ENCODE results near the gene FKRP.
A peak's percentile ranks its signal among the peaks of the same experiment; 100 is the strongest.

Gene FKRP

DNA sequence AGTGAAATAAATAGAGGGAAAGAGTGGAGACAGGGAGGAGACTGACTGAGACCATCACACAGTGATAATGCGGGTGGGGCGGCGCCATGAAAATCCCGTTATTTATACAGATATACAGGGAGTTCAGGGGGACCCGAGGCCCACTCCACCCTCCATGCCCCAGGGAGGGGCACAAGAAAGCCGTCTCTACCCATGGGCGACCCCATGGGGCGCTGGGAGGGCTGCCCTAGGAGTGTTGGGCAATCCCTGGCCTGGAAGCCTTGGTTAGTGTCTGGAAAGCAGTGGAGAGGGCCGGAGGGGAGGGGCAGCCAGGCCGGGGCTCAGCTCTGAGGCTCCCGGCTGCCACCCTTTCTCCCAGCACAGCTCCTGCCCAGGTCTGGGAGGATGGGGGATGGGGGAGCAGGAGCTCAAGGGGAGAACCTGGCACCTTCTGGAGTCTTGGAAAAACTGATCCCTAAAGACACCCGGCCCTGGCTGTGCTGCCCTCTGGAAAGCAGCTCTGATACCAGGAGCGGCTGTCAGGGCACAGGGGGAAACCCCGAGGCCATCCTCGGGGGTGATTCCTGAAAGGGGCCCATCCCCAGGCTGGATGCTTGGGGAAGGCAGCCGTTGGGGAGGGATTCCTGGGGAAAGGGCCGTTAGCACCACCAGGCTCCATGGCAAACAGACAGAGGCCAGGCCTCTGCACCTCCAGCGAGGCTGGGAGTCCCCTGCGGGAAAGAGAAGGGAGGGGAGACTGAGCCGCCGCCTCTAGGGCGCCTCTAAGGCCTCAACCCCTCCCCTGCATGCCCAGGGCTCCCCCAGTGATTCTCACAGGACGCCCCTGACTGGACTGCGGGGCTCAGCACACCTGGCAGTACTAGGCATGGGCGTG lies 26.0 kb upstream of the FKRP start:
- DNase-seq = no peak

DNA sequence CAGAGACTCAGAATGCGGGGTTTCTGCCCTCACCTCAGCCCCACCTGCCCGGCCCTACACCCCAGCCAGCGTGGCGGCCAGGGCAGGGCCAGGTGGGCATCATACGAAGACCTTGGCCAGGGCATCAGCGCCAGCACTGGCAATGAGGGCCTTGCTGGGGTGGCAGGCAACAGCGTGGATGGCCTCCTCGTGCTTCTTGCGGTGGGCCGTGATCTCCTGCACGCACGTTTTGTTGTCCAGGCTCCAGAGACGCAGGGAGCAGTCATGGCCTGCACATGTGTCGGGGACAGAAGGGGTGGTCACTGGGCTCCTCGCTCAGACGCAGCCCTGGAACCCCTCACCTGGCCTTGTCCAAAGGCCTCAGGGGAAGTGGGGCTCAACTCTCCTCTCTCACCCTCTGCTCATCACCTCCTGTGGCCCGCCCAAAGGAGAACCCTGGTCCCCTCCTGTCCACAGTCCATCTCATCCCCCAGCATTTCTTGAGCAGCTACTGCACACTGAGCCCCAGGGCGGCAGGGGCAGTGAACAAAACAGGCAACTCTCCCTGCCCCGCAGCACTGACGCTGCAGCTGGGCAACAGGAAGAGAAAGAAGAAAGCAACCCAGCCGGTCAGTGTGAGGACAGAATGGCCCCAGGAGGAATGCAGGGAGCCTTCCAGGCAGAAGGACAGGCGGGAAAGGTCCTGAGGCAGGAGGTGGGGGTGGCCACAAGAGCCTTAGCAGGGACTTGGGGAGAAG lies 25.2 kb upstream of the FKRP start:
- DNase-seq = no peak

DNA sequence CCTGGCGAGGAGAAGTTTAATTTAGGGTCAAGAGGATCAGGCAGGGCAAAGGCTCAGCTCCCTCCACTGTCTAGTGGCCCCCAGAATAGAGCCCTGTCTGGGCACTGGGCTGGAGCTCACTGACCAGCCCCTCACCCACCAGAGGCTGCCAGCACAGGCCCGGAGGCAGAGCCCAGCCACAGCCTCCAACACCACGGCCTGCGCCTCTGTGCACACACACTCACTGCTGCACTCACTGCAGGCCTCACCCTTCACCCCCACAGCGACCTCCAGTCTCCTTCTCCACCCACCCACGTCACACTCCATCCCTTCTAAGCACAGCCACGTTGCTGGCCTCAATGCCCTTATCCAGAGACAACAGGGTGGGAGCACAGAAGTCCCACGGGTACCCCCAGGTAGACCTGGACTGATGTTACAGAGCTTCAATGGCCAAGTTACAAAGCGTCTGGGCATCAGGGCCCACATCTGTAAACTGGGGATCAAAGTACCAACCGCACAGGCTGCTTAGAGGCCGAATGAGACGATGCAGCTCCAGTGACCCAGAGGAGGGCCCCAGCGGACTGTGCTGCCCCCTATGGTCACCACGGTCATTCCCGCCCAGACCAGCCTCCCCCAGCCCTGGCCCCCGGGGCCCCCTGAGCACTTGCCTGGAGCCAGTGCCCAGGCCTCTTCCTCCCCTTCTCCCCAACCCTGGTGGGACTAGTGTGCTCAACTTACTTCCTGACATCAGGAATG lies 24.4 kb upstream of the FKRP start:
- DNase-seq = no peak

DNA sequence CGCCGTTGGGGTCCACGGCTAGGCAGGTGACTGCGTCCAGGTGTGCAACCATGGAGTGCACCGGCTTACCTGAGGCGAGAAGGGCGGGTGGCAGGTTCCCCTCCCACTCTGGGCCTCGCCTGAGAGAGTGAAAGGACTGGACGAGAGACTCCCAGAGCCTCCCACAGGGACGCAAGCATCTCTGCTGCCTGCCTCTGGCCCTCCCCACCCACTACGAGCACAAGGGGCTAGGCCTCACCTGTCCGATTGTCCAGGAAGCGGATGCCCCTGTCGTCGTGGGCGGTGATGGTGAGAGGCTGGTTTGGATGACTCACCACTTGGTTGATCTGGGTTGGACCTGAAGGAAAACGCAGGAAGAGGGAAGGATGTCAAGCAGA lies 23.9 kb upstream of the FKRP start:
- DNase-seq = no peak

DNA sequence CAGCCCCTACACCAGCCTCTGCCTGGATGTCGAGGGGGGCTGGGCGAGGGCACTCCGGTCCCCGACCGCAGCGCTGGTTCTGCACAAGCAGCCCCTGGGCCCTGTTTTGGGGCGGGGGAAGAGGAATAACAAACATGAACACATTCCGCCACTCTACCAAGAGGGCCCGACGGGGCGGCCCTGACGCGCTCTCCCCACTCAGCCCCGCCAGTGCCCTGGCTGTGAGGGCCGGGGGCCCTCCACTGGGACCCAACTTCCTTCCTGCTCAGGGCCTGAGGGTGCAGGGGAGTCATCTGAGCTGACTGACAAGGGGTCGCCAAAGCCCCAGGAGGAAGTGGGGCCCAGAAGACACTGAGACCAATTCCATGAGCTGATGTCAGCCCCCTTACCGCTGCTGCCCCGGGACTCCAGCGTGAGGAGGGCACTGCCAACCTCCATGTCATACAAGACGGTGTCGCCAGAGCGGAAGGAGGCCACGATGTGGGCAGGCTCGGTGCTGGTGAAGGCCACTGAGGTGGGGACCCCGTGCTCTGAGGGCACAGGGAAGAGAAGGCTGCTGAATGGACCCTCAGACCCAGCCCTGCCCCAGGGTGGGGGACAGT lies 23.3 kb upstream of the FKRP start:
- no peak for DNase-seq

DNA sequence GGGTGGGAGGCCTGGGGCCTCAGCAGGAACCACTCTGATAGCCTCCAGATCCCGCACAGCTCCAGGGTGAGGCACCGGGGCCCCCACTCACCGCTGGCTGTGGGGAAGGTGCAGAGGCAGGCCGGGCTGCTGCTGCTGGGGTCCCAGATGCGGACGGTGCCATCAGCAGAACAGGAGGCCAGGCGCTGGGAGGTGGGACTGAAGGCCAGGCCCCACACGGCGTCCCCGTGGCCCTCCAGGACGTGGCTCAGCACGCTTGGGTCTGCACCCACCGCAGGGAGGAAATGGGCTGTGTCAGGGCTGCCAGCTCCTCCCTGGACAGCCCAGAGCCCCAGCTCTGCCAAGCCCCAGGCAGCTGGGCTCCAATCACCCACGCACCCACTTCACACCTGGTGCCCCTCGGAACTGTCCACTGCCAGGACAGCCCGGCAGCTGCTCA lies 22.8 kb upstream of the FKRP start:
- DNase-seq = no peak

DNA sequence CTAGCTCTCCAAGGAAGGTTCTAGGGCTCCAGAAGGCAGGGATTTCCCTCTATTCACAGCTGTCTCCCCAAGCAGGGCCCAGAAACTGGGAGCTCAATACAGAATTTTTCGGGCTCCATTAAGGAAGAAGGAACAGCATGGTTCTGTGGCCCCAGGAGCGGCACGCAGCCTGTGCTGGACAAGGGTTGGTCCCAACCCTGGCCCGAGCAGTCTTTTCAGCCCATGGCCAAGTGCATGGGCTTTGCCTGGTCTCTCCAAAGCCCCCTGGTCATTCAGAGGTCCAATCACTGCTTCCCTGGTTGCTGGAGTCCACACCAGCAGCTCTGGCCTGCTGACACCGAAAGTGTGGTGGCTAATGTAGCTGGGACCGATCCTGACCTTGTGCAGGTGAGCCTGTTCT lies 22.4 kb upstream of the FKRP start:
- no peak for DNase-seq

DNA sequence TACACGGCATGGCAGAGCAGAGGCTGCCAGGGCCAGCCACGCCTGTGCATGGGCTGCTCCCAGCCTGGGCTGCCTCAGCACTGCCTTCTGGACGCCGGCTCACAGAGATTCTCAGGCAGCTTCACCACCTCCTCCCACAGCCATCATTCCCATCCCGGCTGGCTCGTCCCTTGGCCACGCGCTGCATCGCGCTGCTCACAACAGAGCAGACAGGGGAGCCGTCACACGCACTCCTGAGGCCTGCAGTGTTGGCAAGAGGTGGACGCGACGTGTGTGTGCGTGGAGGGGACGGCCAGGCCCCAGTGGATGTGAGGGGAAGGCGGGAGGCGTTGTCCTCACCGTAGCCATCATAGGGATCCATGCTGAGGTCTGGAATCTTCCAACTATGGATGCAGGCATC lies 21.4 kb upstream of the FKRP start:
- no peak for DNase-seq

DNA sequence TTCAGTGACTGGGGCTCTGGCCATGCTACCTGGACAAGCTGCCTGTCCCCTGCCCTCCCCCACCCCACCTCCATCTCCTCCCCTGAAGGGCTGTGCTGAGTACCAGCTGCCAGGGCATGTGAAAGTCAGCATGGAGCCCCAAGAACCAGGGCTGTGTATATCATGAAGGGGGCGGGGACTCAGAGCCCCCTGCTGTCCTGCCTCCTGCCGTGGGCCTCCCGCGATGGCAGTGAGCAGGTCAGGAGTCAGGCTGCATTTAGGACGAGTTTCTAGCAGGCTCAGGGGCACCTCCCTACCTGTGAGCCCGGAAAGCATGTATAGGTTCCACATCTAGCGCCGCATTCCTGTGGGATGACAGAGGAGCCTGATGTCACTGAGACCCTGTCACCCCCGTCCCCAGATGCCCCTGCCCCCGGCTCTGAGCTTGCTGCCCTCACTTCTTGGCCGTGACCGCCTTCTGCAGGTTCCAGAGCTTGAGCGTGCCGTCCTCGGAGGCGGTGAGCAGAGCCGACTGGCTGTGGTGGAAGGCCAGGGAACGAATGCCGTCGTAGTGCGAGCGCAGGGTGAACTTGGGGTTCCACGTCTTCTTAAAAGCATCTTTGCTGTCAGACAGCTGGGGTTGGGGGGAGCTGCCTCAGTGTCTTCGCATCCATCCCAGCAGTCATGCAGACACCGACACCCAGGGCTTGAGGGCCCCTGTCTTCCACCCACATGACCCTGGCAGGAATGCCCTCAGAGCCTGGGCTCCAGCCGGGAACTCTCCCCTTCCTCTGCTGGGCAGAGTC lies 20.6 kb upstream of the FKRP start:
- DNase-seq = no peak

DNA sequence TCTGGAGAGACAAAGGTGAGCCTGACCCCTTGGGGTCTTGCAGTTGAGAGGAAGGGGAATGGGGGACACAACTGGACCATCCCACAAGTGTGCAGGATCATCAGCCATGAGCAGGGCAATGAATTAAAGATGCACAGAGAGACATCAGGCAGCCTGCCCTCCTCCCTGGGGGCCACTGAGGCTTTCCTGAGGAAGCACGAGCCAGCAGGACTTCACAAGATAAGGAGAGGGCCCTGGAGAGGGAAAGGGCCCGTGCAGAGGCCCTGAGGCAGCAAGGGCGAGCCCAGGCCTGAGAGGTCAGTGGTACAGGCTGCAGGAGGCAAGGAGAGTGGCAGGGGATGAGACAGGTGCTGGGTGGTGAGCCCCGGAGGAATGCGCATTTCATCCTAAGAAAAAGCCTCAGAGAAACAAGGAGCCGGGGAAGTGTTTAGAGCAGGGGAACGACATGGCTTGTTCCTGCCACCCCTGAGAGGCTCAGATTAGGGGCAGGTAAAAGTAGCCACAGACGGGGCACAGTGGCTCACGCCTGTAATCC lies 19.9 kb upstream of the FKRP start:
- DNase-seq = no peak

DNA sequence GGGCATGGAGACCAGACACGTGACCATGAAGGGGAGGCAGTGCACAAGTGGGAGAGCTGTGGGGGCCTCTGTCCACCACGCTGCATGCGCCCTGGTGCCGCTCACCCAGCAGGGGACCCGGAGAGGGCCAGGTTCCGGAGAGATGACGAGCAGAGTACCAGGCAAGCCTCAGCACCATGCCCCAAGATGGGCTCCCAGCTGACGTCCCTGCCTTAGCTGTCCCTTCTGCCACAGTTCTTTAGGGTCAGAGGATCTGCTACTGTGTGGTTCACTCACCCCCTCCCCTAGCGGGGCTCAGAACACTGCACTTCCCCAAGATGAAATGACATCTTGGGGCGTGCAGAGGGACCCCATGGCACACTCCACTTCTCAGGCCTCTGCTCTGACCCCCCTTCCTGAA lies 19.3 kb upstream of the FKRP start:
- DNase-seq = no peak

DNA sequence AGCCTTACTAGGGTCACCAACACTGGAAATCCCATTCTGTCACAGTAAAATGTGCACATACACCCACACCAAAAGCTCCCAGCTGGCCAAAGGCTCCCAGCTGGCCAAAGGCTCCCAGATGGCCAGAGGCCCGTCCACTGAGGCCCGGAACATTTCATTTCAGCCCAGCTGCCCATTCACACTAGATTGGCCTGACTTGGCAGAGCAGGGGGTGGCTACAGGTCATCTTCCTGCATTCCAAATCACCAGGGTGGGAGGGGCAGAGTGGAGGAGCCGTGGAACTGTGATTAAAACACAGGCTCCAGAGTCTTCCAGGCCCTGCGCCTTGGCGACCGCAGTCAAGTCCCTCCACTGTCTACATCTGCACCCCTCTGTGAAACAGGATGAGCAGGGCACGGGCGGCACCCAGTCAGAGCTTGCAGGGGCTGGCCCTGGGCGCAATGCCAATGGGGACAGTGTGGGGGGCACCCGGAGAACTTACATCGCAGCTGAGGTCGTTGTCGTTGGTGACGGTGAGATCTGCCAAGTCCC lies 18.8 kb upstream of the FKRP start:
- DNase-seq = no peak

DNA sequence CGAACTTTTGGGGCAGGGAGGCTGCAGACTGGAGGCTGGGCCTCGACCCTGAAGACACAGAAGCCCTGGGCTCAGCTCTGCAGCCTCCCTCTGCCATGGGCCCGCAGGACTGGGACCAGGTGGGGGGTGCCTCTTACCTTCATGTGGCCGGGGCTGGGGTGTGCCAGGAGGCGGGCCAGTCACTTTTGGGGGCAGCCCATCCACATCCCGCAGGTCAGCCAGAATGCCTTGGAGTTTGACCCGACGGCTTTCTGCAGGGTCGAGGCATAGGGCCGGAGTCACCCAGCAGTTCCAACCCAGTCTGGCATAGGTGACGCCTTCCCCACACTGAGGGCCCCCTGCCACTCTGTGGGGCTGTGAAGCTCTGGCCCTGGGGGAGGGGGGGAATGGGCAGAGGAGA lies 18.1 kb upstream of the FKRP start:
- DNase-seq = no peak

DNA sequence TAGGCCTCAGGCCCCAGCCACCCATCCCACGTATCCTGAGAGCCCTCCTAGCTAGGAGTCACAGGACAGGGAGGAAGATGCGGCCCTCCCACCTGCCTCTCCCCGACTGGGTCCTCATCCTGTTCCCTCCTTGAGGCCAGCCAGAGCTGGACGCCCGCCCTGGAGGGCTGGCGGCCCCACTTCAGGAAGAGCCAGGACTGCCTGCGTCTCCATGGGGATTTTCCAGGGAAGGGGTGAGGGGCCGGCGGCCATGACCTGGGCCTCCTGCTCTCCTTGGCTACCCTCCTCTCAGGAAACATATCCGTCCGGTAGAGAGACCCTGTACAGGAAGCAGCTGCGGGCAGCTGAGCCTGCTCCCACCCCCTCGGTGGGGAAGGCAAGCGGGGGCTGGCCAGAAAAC lies 17.6 kb upstream of the FKRP start:
- DNase-seq = no peak

DNA sequence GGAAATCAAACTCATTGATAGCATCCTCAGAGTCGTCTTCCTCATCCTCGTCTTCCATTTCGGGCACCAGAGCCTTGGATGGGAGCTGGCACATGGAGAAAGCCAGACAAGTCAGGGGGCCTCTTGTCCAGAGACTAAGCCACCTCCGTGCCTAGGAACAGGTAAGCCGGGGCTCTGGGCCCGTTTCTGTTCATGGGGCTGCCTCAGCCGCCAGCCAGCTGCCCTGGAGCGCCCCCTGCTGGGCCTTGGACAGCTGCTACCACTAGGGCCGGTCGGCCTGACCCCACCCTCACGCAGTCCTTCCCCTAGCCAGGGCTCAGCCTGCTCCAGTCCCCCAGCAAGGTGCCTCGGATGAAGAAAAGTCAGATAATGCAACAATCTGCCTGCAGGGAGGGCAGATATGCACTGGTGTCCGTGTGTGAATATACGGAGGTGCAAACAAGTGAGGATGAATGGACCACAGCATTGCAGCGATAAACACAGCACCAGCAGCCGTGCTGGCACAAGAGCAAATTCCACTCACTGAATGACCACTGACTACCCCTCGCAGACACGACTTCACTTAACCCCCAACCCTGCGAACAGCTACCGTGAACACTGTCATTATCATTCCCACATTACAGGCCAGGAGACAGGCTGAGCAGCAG lies 17.0 kb upstream of the FKRP start:
- peak; percentile 38 for DNase-seq

DNA sequence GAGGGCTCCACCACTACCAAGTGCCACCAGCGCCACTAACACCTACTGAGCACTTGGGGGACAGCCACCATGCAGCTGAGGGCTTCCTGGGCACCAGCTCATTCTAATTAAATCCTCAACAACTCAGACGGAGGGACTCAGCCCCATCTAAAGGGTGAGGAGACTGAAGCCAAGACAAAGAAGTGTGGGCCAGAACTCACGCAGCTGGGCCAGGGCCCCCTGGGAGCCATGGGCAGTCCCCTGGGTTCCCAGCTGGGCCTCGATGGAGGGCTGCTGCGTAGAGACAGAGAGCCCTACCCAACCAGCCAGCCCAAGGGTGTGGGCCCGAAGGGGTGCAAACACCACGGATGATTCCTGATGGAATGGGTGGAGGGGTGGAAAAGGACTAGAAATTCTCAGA lies 16.2 kb upstream of the FKRP start:
- no peak for DNase-seq

DNA sequence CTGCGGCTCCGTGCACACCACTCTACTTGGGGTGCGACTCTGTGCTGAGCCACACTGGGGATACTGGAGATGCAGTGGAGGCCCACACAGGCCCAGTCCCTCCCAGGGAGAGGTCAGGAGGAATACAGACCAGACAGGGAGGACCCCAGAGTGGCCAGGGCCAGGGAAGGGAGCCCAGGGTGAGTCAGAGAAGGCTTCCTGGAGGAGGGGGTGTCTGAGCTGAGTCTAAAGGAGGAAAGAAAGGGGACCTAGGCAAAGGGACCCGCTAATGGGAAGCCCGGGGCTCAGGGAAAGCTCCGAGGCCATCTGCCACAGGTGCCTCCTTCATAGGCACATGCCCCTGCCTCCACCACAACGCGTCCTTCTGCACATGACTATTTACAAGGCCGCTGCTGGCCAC lies 15.7 kb upstream of the FKRP start:
- no peak for DNase-seq

DNA sequence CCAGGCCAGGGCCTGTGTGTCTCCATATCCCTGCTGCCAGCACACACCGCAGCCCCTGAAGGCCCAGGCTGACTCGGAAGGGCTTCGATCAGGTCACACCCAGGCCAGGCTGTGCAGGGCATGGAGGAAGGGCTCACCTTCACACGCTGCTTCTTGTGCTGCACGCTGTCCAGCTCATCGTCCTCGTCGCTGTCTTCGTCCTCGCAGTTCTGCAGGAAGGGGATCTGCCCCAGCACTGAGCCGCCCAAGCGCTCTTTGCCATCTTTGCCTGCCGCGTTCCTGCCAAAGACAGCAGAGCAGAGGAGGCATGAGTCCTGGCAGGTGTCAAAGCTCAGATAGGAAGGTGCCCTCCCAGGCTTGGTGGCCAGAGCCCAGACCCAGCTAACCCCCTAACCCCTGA lies 15.3 kb upstream of the FKRP start:
- no peak for DNase-seq

DNA sequence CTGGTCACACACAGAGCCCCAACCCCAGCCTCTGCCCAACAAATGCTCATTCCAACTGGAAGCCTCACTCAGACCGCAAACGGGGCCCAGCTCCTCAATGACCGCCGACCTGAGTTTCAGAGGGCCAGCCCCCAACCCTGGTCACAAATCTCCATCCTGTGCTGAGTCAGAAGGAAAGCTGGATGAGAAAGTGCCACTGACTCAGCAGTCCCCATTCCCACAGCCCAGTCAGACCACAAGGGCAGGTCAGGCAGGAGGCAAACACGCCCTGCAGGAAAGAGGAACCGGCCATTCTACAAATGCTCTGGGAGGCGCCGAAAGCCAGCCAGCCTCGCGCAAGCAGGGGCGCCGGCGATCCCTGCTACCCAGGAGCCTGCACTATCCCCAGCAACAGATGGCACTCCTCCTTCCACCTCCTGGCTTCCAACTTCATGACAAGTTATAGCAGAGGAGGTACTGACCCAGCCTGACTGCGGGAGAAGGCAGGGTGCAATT lies 14.8 kb upstream of the FKRP start:
- no peak for DNase-seq

DNA sequence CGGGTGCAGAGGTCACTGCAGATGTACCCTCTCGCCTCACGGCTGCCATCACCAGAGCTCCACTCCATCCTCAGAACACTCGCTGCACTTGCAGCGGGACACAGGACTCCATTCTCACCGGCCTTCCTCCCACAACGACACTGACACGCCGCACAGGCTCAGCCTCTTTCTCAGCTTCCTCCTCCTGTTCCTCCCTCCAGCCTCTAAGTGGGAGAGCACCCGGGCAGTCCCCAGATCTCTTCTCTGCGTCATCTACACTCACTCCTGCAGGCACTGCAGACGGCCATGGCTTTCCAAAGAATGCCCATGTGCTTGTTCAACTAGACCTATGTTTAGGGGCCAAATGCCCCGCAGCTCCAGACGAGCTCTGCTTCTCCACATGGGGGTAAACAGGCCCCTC lies 14.3 kb upstream of the FKRP start:
- DNase-seq = no peak
